ENCODE data around the gene SLC26A6.

The SLC26A6 gene

GRCh38 chr3:48661501-48662144, 26.4 kb upstream of the SLC26A6 start:
- DNase-seq (ENCODE audit: low read depth in 1 of 2, low spot score in 1 of 2): peak; percentile 58 to 67

GRCh38 chr3:48660800-48661400, 25.6 kb upstream of the SLC26A6 start:
- DNase-seq (ENCODE audit: low read depth in 1 of 2, low spot score in 1 of 2): no peak

DNA sequence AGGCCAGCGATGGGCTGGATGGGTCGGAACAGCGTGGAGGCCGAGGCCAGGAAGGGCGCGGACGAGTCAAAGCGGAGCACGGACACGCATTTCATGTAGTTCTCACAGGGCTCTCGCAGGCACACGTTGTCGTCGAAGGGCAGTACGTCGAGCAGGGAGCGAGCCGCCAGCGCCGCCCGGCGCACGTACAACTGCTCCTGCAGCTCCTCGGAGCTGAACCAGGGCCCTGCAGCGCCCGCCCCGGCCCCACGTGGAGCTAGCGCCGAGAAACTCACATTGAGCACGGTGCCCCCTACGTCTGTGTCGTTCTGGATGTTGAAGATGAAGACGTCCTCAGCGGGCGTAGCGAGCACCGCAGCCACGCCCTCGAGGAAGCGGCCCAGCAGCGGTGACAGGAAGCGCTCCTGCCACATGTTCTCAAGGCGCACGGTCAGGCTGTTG, 21.6 kb upstream of the SLC26A6 start:
- no peak for DNase-seq (ENCODE audit: low read depth in 1 of 2, low spot score in 1 of 2)

DNA sequence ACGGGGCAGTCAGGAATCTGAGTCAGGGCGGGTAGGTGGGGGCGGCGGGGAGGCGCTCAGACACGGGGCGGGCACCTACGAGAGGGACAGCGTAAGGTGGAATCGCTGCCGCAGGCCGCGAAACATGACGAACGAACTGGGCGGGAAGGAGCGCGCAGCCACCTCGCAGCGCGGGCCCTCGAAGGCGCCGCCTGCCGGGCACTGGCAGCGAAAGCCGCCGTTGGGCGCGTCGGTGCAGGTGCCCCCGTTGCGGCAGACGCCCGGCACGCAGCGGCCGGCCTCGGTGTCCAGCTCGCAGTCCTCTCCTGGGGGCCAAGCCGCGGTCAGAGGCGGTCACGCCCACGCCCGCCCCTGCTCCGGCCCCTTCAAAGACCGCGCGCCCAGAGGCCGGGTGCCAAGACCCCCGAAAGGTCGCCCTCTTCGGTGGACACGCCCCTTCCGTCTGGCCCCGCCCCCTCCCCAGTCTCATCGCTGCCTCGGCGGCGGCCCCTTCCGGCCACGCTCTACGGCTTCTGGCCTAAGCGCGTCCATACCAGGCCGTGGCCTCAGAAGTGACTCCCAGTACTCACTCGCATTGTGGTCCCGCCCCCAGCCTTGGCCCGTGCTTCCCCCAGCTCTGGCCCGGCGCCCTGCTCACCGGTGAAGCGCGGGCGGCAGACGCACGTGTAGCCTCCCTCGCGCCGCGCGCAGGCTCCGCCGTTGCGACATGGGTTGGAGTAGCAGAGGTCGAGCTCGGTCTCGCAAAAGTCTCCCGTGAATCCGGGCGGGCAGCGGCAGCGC, 21.0 kb upstream of the SLC26A6 start:
- DNase-seq (ENCODE audit: low read depth in 1 of 2, low spot score in 1 of 2): peak; percentile 73

DNA sequence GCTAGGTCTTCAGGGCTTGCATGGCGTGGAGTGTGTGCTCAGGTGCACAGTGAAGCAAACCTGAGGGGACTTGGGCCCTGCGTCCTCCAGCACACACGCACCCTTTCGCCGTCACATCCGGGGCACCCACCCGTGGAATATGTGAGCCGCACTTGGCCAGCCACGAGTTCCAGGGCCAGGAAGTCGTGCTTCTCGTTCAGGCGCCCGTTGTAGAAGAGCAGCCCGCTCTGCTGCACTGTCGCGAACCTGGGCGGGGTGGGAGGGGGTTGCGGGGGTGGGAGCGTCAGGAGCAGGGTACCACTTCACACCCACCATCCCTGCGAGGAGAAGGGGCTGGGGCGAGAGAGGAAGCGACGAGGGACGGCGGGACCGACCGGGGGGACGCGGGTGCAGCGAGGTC, 20.3 kb upstream of the SLC26A6 start:
- DNase-seq (ENCODE audit: low read depth in 1 of 2, low spot score in 1 of 2): no peak

GRCh38 chr3:48655063-48655462, 19.8 kb upstream of the SLC26A6 start:
- no peak for DNase-seq (ENCODE audit: low read depth in 1 of 2, low spot score in 1 of 2)

DNA sequence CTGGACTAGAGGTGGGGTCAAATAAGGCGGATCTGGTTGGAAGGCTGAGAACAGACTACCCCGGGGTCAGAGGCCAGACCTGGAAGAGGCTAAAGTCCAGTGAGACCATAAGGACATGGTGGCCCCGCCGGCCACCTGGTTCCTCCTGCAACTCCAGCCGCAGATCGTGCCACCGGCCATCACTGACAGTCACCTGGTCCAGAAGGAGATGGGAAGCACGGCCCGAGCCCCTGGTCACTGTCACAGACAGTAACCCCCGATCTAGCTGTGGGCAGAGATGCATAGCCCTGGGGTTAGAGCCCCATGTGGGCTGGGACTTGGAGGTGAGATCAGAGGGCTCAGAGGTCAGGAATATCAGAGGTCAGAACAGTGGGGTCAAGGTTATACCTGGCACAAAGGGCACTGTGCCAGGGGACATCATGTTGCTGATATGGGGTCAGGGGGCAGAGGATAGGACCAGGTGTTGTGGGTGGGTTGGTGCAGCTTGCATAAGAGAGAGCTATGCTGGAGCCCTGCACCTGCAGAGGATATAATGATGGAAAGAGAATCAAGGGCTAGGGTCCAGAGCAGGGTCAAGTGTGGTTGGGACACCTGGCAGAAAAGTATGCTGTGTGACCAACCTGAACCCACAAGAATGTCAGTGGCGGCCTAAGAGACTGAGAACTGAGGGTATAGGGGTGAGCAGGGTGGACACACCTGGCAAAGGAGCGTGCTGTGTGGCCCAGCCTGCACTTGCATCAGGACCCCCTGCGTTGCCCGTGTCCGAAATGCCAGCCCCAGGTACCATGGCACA, 17.9 kb upstream of the SLC26A6 start:
- no peak for DNase-seq (ENCODE audit: low read depth in 1 of 2, low spot score in 1 of 2)

- DNase-seq (ENCODE audit: low read depth in 1 of 2, low spot score in 1 of 2): no peak
Measured at GRCh38 chr3:48651771-48652170, 16.5 kb upstream of the SLC26A6 start.

GRCh38 chr3:48650723-48651122, 15.5 kb upstream of the SLC26A6 start:
- no peak for DNase-seq (ENCODE audit: low read depth in 1 of 2, low spot score in 1 of 2)

DNA sequence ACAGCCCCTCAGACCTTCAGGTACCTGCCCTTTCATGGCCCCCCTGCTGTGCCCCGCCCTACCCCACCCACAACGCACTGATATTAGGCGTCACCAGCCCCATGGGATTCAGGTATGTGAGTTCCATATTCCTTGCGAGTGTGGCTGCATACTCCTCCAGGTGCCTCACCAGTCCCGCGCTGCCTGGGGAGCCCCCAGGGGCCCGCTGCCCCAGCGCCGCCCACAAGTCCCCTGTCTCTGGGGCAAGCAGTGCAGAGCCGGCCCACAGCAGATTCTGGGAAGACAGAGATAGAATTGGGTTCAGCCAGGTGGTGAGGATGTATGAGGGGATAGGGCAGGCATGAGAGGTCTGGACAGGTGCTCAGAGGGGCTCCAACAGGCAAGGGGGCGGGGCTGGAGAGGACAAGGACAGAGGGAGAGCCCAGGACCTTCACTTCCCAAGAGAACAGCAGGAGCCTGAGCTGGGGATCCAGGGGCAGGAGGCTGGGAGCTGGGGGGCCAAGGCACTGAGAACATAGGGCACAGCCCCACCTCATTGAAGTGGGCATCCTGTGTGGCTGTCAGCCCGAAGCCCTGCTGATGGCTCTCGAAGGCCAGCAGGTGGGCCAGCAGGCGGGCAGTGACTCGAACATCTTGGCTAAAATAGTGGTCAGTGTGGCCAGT, 13.1 kb upstream of the SLC26A6 start:
- no peak for DNase-seq (ENCODE audit: low read depth in 1 of 2, low spot score in 1 of 2)

DNA sequence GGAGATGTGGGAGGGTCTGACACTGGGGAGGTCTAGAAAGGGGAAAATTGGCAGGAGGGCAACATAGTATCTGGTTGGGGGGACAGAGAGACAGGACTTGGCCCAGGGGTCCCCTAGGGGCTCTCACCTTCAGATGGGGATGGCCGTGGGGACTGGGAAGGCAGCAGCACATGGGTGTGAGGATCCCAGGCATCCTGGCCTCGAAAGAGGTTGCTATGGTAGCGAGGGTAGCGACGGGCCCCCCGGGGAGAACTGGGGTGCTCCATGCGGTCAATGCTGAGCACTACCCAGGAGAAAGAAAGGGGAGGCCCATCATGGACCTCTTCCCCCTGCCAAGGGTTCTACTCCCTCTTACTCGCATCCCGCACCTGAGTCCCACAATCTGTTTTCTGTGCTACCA, 12.5 kb upstream of the SLC26A6 start:
- DNase-seq (ENCODE audit: low read depth in 1 of 2, low spot score in 1 of 2): no peak

- DNase-seq (ENCODE audit: low read depth in 1 of 2, low spot score in 1 of 2): no peak
Measured at GRCh38 chr3:48644898-48645760, 9.9 kb upstream of the SLC26A6 start.

DNA sequence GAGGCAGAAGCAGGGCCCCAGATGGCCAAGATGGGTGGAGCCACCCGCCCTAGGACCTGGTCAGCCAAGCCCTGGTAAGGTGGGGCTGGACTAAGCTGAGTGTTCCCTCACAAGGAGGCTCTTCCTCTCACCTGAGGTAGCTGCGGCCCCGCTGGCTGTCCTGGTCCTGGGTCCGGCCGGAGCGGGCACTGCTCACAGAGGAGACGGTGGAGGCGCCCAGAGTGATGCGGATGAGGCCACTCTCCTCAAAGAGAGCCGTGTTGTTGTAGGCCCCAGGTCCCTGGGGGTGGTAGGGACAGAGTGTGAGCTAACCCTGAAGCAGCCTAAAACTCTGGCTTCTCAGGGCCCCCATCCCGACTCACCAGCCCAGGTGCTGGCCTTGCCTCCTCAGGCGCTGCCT, 7.3 kb upstream of the SLC26A6 start:
- no peak for DNase-seq (ENCODE audit: low read depth in 1 of 2, low spot score in 1 of 2)

- DNase-seq (ENCODE audit: low read depth in 1 of 2, low spot score in 1 of 2): no peak
Measured at GRCh38 chr3:48641396-48641795, 6.1 kb upstream of the SLC26A6 start.

GRCh38 chr3:48639944-48640606, 4.8 kb upstream of the SLC26A6 start:
- no peak for DNase-seq (ENCODE audit: low read depth in 1 of 2, low spot score in 1 of 2)

DNA sequence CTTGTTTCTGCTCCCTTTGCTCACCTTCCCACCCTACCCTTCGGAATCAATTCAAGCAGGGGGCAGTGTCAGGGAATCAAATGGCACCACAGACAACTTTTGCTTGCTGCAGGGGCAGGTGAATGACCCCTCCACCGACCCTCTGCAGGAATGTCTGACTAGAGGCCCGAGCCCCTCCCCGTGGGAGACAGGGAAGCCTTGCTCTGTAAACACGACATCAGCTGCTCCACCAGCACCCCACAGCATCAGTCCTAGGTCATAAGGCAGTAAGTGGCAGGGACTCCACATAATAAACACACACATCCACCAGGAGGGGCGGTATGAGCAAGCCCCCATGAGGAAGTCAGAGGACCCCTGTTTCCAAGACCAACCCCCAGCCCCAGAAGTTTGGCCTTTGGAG, 2.0 kb upstream of the SLC26A6 start:
- DNase-seq (ENCODE audit: low read depth in 1 of 2, low spot score in 1 of 2): no peak

DNA sequence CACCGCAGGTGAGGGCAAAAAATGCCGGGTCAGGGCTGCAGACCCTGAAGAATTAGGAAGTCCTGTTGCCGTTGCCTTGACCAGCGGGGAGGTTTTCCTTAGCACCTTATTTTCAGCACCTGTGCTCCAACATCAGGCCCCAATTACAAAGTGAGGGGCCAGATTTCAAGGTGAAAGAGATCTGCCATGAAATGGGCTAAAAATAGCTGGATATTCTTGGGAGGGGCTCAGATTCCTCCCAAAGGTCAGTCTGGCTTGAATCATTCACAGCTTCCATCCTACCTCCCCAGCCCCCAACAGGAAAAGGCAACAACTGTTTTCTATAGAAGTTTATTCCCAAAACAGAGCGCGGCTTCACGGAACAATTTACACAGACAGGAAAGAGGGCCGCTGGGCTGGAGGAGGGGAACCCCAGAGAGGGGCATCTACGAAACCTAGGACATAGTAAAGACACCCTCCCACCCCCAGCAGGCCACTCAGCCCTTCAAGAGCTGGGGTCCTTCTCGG, 941 bp upstream of the SLC26A6 start:
- no peak for DNase-seq (ENCODE audit: low read depth in 1 of 2, low spot score in 1 of 2)

- peak; percentile 12 to 44 for DNase-seq (ENCODE audit: low read depth in 1 of 2, low spot score in 1 of 2)
Measured at GRCh38 chr3:48634661-48635221, 520 bp downstream of the SLC26A6 start.

GRCh38 chr3:48633743-48634142, 1.5 kb downstream of the SLC26A6 start:
- DNase-seq (ENCODE audit: low read depth in 1 of 2, low spot score in 1 of 2): no peak

Measured in activated CD4-positive, alpha-beta T cell treated with anti-CD3 and anti-CD28 coated beads, Interleukin-2, amount 50 U/mL, for 24 hours (primary cell).